Muscle layer of duodenum (tissue), 2 donors: ENCODE measurements around the gene SELENOV.

ENCODE experiments used
- H3K27ac ChIP-seq: one replicate; pipeline ENCODE4 v1.7.0; 2013; ENCODE audit warnings: mild to moderate bottlenecking, low read length
- H3K27me3 ChIP-seq: one replicate; pipeline ENCODE4 v1.7.0; 2013; ENCODE audit warnings: low read depth, mild to moderate bottlenecking, control low read depth, low read length
- H3K36me3 ChIP-seq, 2 donors: one replicate each; pipeline ENCODE4 v1.7.0; 2013; ENCODE audit warnings: low read length in 2 of 2, control low read depth in 1 of 2, mild to moderate bottlenecking in 1 of 2; ENCODE audit not compliant: insufficient read depth in 2 of 2, control insufficient read depth in 1 of 2
- H3K4me1 ChIP-seq, 2 donors: one replicate each; pipeline ENCODE4 v1.7.0; 2013; ENCODE audit warnings: low read length in 2 of 2, mild to moderate bottlenecking in 2 of 2, control low read depth in 1 of 2, moderate library complexity in 1 of 2; ENCODE audit not compliant: insufficient read depth in 2 of 2, control insufficient read depth in 1 of 2
- H3K4me3 ChIP-seq, 2 donors: one replicate each; pipeline ENCODE4 v1.7.0; 2013; ENCODE audit warnings: low read length in 2 of 2, low read depth in 1 of 2, mild to moderate bottlenecking in 1 of 2
- H3K9me3 ChIP-seq, 2 donors: one replicate each; pipeline ENCODE4 v1.7.0; 2013; ENCODE audit warnings: low read length in 2 of 2, control low read depth in 1 of 2, mild to moderate bottlenecking in 1 of 2; ENCODE audit not compliant: control insufficient read depth in 1 of 2
- donor health status: healthy.

The SELENOV gene

DNA sequence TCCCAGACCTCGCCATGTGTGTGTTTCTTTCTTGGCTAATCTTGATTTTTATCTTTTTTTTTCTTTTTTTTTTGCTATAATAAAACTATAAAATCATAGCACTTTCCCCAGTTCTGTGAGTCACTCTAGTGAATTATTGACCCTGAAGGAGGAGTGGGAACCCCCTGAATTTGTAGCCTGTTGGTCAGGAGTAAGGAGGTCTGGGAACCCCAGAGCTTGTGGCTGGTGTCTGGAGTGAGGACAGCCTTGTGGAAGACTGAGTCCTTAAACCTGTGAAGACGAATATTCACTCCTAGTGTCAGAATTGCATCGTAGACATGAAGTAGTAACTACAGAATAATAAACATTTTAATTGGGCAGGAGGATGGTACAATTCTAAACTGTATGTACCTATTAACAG, 10.3 kb downstream of the SELENOV start:
- Histone ChIP-seq H3K36me3 (no peaks in the 10 kb centered on the region), H3K4me1 (peaks cover 0 to 3% of the 10 kb centered on the region in 2 donors), H3K9me3 (no peaks in the 10 kb centered on the region), H3K27ac (no peak overlapping the region), H3K27me3 (no peaks in the 10 kb centered on the region), H3K4me3 (no peak overlapping the region)

DNA sequence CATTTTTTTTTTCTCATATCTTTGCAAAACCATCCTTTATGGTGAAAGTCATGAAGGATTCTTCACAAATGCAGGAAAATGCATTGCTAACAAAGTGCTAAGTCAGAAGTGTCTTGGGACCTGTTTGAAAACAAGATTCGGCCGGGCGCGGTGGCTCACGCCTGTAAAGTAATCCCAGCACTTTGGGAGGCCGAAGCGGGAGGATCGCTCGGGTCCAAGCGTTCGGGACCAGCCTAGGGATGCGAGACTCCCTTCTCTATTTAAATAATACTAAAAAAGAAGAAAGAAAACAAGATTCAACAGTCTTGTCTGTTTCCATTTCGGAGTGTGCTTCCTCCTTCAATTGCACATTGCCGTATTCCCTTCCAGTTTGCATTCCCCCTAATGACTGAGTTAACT, 16.9 kb downstream of the SELENOV start:
- Histone ChIP-seq H3K4me3 (peak overlapping the region; percentile 74 to 97), H3K4me1 (peaks cover 0 to 23% of the 10 kb centered on the region in 2 donors), H3K36me3 (no peaks in the 10 kb centered on the region), H3K9me3 (no peaks in the 10 kb centered on the region), H3K27me3 (no peaks in the 10 kb centered on the region), H3K27ac (peak overlapping the region; percentile 47)

DNA sequence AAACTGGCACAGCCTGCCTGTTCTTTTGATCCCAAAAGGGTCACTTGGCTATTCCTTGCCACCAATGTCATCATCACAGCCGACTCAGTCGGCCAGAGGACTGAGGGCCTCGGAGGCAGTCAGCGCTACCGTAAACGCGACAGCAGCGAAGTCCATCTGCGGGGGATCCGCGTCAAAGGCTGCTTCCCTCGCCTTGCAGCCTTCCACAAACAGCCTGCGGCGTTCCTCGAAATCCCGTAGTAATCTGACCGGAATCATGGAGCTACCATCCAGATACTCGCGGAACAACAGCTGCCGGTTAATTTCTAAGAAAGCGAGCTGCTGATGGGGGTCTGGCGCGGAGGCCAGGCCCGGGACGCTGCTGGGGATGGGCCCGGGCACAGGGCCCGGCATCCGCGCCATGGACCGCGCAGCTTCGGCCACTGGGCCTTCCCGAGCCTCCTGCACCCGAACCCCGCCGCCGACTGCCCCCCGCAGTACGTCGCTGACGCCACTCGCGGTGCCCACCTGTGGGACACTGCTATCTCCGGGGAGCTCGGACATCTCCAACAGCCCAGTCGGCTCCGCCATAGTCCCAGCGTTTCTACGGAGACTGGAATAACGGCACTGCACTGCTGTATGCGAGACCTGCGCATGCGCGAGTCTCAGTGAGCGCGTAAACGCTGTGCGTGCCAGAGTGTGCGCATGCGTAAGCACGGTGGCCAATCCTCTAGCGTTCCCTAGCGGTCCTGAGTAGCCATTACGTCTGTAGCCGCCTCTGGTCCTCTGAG, 17.5 kb downstream of the SELENOV start, which contains the start of gene EID2B:
Gene EID2B, minus strand, starts transcription at position 620 of the 770 bp plus-strand sequence. Its CDS starts 50 bp downstream, at position 570.
- peak within 1 kb of the TSS; percentile 74 to 97 for H3K4me3 ChIP-seq

DNA sequence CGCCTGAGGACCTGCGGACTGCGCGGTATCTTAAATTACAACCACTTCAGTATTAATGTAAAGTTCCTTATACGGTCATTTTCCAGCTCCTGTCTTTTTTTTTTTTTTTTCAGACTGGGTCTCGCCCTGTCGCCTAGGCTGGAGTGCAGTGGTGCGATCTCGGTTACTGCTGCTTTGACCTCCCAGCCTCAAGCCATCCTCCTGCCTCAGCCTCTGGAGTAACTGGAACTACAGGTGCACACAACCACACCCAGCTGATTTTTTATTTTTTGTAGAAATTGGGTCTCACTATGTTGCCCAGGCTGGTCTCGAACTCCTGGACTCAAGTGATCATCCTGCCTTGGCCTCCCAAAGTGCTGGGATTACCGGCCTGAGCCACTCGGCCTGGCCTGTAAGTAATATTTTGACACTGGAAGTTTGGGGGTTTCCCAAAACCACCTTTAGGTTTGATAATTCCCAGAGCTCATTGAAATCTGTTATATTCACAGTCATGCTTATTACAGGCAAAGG, 18.1 kb downstream of the SELENOV start:
- H3K9me3 ChIP-seq: no peaks in the 10 kb centered on the region
- peaks cover 0 to 23% of the 10 kb centered on the region in 2 donors for H3K4me1 ChIP-seq
- no peaks in the 10 kb centered on the region for H3K36me3 ChIP-seq
- no peak overlapping the region for H3K27ac ChIP-seq
- no peaks in the 10 kb centered on the region for H3K27me3 ChIP-seq
- peak overlapping the region; percentile 74 to 97 for H3K4me3 ChIP-seq

More for the DNA sequence above, 17.5 kb downstream of the SELENOV start, which contains the start of gene EID2B:
- peak within 1 kb of the TSS; percentile 47 for H3K27ac ChIP-seq
- H3K27me3 ChIP-seq: no peaks in the 10 kb centered on the region
- H3K4me1 ChIP-seq: peaks cover 0 to 23% of the 10 kb centered on the region in 2 donors
- no peaks in the 10 kb centered on the region for H3K9me3 ChIP-seq
- no peaks in the 10 kb centered on the region for H3K36me3 ChIP-seq

DNA sequence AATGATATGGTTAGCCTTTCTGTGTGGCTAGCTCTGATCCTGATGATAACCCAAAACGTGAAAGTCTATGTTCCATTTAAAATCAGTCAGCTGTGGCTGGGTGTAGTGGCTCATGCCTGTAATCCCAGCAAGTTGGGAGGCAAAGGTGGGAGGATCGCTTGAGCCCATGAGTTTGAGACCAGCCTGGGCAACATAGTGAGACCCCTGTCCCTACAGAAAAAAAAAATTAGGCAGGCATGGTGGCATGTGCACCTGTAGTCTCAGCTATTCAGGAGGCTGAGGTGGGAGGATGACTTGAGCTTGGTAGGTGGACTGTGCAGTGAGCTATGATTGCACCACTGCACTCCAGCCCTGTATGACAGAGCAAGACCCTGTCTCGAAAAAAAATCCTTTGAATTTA, 18.9 kb downstream of the SELENOV start:
- H3K27me3 ChIP-seq: no peaks in the 10 kb centered on the region
- no peaks in the 10 kb centered on the region for H3K36me3 ChIP-seq
- H3K4me3 ChIP-seq: no peak overlapping the region
- H3K9me3 ChIP-seq: no peaks in the 10 kb centered on the region
- peaks cover 2 to 30% of the 10 kb centered on the region in 2 donors for H3K4me1 ChIP-seq
- no peak overlapping the region for H3K27ac ChIP-seq

DNA sequence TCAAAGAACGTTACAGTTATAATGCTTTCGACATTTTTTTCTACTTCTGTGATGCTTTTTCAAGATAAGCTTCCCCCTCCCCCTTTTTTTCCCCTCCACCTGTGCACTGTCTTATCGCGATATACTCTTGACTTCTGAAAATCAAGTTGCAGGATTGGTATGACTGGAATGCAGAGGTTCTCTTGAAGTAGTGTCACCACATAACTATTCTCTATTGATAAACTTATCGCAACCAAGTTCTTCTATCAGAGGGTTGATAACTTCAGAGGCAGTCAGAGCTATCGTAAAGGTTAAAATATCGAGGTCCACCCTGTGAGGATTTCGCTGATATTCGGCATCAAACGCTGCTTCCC, 24.2 kb downstream of the SELENOV start:
- H3K9me3 ChIP-seq: no peaks in the 10 kb centered on the region

DNA sequence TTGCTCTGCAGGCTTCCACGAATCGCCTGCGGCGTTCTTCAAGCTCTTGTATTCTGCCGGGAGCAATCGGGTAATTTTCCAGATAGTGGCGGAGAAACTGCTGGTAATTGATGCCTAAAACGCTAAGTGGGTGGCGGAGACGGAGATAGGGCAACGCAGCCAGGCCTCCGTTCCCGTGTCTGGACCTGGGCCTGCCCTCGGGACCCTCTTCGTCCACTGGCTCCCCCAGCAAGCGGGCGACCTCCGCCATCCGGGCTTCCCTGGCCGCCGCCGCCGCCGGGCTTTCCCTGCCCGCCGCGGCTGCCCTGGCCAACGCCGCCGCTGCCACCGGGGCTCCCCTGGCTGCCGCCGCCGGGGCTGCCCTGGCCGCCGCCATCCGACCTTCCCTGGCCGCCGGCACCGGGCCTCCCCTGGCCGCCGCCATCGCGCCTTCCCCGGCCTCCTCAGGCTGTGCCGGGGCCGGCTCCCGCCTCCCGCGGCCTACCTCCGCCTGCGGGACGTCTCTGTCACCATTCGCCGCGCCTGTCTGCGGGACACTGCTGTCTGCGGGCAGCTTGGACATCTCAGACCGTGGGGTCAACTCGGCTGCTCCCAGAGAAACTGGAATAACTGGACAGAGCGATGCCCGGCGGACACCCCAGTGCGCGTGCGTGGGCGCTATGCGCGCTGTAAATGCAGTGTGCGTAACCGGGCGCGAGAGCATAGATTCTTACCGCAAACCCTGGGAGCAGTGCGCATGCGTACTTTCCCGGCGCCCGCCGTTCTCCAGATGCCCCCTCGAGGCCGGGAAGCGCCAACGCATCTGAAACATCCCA, 24.8 kb downstream of the SELENOV start, which contains the start of gene EID2:
Gene EID2, minus strand, starts transcription at position 644 of the 815 bp plus-strand sequence. Its CDS starts 82 bp downstream, at position 562.
- peak within 1 kb of the TSS; percentile 74 for H3K27ac ChIP-seq
- no peaks in the 10 kb centered on the region for H3K9me3 ChIP-seq
- H3K4me1 ChIP-seq: peaks cover 4 to 14% of the 10 kb centered on the region in 2 donors
- H3K27me3 ChIP-seq: no peaks in the 10 kb centered on the region
- peak within 1 kb of the TSS; percentile 71 to 74 for H3K4me3 ChIP-seq
- H3K36me3 ChIP-seq: no peaks in the 10 kb centered on the region

More for the DNA sequence above, 24.2 kb downstream of the SELENOV start:
- Histone ChIP-seq H3K4me1 (peaks cover 4 to 14% of the 10 kb centered on the region in 2 donors), H3K36me3 (no peaks in the 10 kb centered on the region), H3K27ac (peak overlapping the region; percentile 74), H3K27me3 (no peaks in the 10 kb centered on the region), H3K4me3 (peak overlapping the region; percentile 71 to 74)

DNA sequence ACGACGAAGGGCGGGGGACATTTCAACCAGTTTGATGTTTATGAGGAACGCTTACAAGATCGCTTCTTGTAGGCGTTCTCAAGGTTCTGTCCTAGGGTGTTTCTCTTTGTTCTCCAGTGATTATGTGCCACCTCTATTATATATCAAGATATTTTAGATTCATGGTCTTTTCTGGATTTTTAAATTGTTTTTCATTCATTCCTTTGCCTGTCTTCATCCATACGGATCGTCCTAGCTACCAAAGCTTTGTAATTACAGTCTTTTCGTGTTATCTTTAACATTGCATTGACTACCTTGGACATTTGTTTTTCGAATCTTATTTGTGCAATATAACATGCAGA, 25.4 kb downstream of the SELENOV start:
- Histone ChIP-seq H3K36me3 (no peaks in the 10 kb centered on the region), H3K4me1 (peaks cover 4 to 14% of the 10 kb centered on the region in 2 donors), H3K27ac (peak overlapping the region; percentile 74)

DNA sequence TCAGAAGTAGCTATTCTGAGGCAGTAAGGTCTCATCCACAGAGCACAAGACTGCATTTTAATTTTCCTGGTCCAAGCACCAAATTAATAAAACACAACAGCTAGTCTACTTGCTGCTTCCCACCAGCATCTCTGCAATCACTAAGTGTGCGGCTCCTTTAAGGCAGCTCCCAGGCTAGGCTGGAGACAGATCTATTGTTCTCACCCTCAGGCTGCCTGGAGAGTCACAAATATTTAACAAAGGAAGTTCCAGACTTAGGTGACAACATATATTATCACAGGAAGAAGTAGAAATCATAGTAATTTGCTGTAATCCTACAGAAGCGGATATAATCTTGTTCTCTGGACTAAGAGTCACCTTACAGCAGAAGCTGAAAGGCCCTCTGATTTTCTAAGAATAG, 27.3 kb downstream of the SELENOV start:
- Histone ChIP-seq H3K9me3 (no peaks in the 10 kb centered on the region), H3K4me1 (peaks cover 4 to 14% of the 10 kb centered on the region in 2 donors), H3K4me3 (no peak overlapping the region), H3K27me3 (no peaks in the 10 kb centered on the region), H3K27ac (no peak overlapping the region), H3K36me3 (no peaks in the 10 kb centered on the region)

More for the DNA sequence above, 25.4 kb downstream of the SELENOV start:
- Histone ChIP-seq H3K4me3 (peak overlapping the region in 1 of 2 donors; percentile 71), H3K9me3 (no peaks in the 10 kb centered on the region), H3K27me3 (no peaks in the 10 kb centered on the region)

DNA sequence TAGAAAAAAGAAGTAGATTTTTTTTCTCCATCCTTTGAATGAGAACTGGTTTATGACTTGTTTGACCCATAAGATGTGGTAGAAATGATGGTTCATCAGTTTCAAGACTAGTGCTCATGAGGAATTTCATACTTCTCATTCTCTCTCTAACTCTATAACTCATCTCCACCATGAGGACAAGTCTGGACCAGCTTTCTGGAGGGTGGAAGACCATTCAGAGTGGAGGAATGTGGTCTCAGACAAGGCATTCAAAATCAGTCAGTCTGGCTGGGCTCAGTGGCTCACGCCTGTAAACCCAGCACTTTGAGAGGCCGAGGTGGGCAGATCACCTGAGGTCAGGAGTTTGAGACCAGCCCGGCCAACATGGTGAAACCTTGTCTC, 28.5 kb downstream of the SELENOV start:
- H3K27me3 ChIP-seq: no peaks in the 10 kb centered on the region
- peaks cover 4 to 10% of the 10 kb centered on the region in 2 donors for H3K4me1 ChIP-seq
- no peaks in the 10 kb centered on the region for H3K36me3 ChIP-seq
- H3K9me3 ChIP-seq: no peaks in the 10 kb centered on the region
- H3K27ac ChIP-seq: no peak overlapping the region
- no peak overlapping the region for H3K4me3 ChIP-seq

DNA sequence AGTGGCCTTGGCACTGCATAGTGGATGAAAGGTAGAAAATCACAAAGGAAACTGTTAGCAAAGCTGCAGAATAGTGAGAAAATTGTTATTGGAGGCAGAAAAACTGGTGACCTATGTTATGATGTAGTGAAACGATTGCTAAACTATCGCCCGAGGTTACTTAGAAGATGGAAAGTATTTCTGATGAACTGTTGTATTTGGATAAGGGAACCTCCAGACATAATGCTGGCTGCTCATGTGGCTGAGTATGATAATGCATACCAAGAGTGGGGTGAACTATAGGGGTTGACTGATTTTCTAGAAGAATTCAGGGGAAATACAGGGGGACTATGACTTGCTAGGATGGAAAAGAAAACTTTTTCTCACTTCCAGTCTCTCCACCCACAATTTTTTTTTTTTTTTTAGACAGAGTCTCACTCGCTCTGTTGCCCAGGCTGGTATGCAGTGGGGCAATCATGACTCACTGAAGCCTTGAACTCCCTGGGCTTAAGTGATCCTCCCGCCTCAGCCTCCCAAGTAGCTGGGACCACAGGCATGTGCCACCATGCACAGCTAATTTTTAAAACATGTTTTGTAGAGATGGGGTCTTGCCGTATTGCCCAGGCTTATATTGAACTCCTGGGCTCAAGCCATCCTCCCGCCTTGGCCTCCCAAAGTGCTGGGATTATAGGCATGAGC, 29.4 kb downstream of the SELENOV start:
- H3K9me3 ChIP-seq: no peaks in the 10 kb centered on the region
- H3K27me3 ChIP-seq: no peaks in the 10 kb centered on the region
- no peaks in the 10 kb centered on the region for H3K36me3 ChIP-seq
- no peak overlapping the region for H3K4me3 ChIP-seq
- H3K4me1 ChIP-seq: peaks cover 0 to 1% of the 10 kb centered on the region in 2 donors
- no peak overlapping the region for H3K27ac ChIP-seq
